ENCODE results near the gene GNG5. TPM values are rescaled to one million over a fixed set of nuclear protein-coding genes. Genes with fewer than 3 reads are reported as not detected.

Gene GNG5
- total and polyA plus RNA-seq, 2 experiments from 2014 or later = 71.5 to 674 TPM

DNA sequence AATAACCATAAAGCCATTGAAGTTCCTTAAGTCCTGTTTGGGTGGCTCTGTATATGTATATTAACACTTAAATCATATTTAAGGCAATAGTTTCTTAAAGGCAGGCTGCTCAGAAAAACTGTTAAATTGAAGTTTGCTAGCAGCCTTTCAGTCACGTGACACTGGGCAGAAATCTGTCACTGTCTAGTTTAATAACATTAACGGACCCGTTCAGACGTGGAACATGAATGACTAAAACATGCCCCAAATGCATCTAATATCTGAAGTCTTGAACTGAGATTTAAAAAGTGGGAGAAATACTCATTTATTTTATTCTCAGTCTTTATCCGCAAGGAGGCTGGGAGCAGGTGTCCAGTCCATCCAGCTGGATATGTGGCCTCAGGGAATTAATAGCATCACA, 3.5 kb downstream of the GNG5 start:
- H3K4me2 ChIP-seq = 0 out of 2 replicates have a peak overlapping the region, but pooled peaks have one; percentile 99
- Mint-ChIP-seq H3K36me3 (ENCODE audit: low read depth) (peaks cover 35% of the 10 kb centered on the region), H3K27me3 (ENCODE audit: insufficient read depth, low read depth, poor library complexity) (peaks cover 14% of the 10 kb centered on the region), H3K4me1 (peaks cover 44% of the 10 kb centered on the region), H3K4me3 (no peak overlapping the region), H3K27ac (no peak overlapping the region), H3K9me3 (no peaks in the 10 kb centered on the region)
- DNase-seq (ENCODE audit: low spot score) (no peak), ATAC-seq (no peak)
- H3K27me3 ChIP-seq (ENCODE audit: insufficient read depth) = peaks cover 12% of the 10 kb centered on the region
- peaks cover 46% of the 10 kb centered on the region for H3K4me1 ChIP-seq (ENCODE audit: insufficient read depth)
- H2AFZ ChIP-seq = no peak overlapping the region
- TF ChIP-seq, protein P1, sequence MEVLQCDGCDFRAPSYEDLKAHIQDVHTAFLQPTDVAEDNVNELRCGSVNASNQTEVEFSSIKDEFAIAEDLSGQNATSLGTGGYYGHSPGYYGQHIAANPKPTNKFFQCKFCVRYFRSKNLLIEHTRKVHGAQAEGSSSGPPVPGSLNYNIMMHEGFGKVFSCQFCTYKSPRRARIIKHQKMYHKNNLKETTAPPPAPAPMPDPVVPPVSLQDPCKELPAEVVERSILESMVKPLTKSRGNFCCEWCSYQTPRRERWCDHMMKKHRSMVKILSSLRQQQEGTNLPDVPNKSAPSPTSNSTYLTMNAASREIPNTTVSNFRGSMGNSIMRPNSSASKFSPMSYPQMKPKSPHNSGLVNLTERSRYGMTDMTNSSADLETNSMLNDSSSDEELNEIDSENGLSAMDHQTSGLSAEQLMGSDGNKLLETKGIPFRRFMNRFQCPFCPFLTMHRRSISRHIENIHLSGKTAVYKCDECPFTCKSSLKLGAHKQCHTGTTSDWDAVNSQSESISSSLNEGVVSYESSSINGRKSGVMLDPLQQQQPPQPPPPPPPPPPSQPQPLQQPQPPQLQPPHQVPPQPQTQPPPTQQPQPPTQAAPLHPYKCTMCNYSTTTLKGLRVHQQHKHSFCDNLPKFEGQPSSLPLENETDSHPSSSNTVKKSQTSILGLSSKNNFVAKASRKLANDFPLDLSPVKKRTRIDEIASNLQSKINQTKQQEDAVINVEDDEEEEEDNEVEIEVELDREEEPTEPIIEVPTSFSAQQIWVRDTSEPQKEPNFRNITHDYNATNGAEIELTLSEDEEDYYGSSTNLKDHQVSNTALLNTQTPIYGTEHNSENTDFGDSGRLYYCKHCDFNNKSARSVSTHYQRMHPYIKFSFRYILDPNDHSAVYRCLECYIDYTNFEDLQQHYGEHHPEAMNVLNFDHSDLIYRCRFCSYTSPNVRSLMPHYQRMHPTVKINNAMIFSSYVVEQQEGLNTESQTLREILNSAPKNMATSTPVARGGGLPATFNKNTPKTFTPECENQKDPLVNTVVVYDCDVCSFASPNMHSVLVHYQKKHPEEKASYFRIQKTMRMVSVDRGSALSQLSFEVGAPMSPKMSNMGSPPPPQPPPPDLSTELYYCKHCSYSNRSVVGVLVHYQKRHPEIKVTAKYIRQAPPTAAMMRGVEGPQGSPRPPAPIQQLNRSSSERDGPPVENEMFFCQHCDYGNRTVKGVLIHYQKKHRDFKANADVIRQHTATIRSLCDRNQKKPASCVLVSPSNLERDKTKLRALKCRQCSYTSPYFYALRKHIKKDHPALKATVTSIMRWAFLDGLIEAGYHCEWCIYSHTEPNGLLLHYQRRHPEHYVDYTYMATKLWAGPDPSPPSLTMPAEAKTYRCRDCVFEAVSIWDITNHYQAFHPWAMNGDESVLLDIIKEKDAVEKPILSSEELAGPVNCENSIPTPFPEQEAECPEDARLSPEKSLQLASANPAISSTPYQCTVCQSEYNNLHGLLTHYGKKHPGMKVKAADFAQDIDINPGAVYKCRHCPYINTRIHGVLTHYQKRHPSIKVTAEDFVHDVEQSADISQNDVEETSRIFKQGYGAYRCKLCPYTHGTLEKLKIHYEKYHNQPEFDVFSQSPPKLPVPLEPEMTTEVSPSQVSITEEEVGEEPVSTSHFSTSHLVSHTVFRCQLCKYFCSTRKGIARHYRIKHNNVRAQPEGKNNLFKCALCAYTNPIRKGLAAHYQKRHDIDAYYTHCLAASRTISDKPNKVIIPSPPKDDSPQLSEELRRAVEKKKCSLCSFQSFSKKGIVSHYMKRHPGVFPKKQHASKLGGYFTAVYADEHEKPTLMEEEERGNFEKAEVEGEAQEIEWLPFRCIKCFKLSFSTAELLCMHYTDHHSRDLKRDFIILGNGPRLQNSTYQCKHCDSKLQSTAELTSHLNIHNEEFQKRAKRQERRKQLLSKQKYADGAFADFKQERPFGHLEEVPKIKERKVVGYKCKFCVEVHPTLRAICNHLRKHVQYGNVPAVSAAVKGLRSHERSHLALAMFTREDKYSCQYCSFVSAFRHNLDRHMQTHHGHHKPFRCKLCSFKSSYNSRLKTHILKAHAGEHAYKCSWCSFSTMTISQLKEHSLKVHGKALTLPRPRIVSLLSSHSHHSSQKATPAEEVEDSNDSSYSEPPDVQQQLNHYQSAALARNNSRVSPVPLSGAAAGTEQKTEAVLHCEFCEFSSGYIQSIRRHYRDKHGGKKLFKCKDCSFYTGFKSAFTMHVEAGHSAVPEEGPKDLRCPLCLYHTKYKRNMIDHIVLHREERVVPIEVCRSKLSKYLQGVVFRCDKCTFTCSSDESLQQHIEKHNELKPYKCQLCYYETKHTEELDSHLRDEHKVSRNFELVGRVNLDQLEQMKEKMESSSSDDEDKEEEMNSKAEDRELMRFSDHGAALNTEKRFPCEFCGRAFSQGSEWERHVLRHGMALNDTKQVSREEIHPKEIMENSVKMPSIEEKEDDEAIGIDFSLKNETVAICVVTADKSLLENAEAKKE (CRISPR knock-in tag; IDR thresholded peaks at IDR 0.05) = no peak
- TF ChIP-seq EZH2phosphoT487 (IDR thresholded peaks at IDR 0.05; ENCODE audit: unreplicated experiment) (no peak), ZNF331 (CRISPR knock-in tag; IDR thresholded peaks at IDR 0.05; ENCODE audit: low read depth) (no peak), CREB1 (CRISPR knock-in tag; IDR thresholded peaks at IDR 0.05; ENCODE audit: low read depth) (no peak), EZH2 (IDR thresholded peaks at IDR 0.05; ENCODE audit: low read depth, unreplicated experiment) (no peak), NANOG (IDR thresholded peaks at IDR 0.05; ENCODE audit: borderline replicate concordance) (no peak), JUNB (IDR thresholded peaks at IDR 0.05; ENCODE audit: unreplicated experiment) (no peak), CTCF (conservative IDR thresholded peaks at IDR 0.05; ENCODE audit: low read depth in 2 of 2) (no peak), STAT1 (IDR thresholded peaks at IDR 0.05; ENCODE audit: unreplicated experiment) (no peak), POLR2AphosphoS5 (IDR thresholded peaks at IDR 0.05; ENCODE audit: low read depth) (no peak)
- TF ChIP-seq, protein P2, sequence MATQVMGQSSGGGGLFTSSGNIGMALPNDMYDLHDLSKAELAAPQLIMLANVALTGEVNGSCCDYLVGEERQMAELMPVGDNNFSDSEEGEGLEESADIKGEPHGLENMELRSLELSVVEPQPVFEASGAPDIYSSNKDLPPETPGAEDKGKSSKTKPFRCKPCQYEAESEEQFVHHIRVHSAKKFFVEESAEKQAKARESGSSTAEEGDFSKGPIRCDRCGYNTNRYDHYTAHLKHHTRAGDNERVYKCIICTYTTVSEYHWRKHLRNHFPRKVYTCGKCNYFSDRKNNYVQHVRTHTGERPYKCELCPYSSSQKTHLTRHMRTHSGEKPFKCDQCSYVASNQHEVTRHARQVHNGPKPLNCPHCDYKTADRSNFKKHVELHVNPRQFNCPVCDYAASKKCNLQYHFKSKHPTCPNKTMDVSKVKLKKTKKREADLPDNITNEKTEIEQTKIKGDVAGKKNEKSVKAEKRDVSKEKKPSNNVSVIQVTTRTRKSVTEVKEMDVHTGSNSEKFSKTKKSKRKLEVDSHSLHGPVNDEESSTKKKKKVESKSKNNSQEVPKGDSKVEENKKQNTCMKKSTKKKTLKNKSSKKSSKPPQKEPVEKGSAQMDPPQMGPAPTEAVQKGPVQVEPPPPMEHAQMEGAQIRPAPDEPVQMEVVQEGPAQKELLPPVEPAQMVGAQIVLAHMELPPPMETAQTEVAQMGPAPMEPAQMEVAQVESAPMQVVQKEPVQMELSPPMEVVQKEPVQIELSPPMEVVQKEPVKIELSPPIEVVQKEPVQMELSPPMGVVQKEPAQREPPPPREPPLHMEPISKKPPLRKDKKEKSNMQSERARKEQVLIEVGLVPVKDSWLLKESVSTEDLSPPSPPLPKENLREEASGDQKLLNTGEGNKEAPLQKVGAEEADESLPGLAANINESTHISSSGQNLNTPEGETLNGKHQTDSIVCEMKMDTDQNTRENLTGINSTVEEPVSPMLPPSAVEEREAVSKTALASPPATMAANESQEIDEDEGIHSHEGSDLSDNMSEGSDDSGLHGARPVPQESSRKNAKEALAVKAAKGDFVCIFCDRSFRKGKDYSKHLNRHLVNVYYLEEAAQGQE (IDR thresholded peaks at IDR 0.05; ENCODE audit: unreplicated experiment) = no peak
- no peaks in the 10 kb centered on the region for H3K9me2 ChIP-seq (ENCODE audit: insufficient read depth)
- H4K20me1 ChIP-seq (replicated peaks; ENCODE audit: insufficient read depth) = peaks cover 14% of the 10 kb centered on the region
- H3K79me2 ChIP-seq (replicated peaks; ENCODE audit: insufficient read depth) = peaks cover 54% of the 10 kb centered on the region
- peaks cover 8% of the 10 kb centered on the region; the same call in 1 of the 2 replicates for H3K36me3 ChIP-seq (ENCODE audit: insufficient read depth)
- H3K4me3 ChIP-seq = no peak overlapping the region
- no peaks in the 10 kb centered on the region for H3F3A ChIP-seq (replicated peaks; ENCODE audit: low read depth)
- H3K27ac ChIP-seq (ENCODE audit: low read depth) = no peak overlapping the region

Measured in GM23338 (cell line).